Putamen (tissue), 1 donor: Measurements from ENCODE around the gene CLNK.
"Not testable (repeated sequence)": the region's sequence is repeated elsewhere in the genome, so short reads cannot be mapped to it uniquely, and the experiment has no call there.

ENCODE experiments used
- DNase-seq: peaks from one replicate; pipeline ENCODE4 v3.0.0-alpha.2; 2016; ENCODE audit warnings: low spot score

Gene CLNK

DNA sequence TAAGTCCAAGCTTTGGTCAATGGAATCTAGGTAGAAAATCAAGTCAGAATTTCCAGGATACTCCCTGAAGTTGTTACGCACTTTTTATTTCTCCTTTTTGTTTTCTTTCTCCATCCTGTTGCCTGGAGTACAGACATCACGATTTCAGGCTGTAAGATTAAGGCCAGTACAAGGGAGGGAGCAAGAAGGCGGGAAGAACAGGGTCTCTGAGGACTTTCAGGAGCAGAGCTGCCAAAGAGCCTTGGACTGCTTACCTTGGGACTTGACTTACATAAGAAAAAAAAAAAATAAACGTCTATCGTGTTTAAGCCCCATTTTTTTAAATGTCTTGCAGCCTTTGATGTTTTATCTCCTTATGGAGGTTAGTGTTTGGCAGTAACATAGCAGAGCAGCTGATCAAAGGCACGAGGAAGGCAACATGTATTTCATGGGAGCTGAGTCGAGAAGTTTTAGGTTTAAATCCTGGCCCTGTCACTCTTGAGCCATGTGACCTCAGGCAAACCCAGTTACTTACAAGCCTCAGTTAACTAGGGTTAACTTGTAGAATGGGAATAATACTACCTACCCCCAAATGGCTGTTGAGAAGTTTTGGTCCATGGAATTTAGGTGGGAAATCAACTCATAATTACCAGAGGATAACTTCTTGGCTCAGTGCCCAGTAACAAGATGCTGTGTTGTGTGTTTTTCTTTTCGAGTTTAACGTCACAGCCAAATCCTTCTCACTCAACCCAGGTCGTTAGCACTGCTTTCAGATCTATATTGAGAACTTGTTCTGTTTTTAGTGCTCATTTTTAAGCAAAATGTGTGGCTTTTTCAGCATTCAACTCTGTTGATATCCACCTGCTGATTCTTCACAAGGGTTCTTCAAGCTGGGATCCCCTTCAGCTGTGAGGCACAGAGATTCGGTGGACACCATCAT lies 106.8 kb downstream of the CLNK start:
- DNase-seq: no peak

DNA sequence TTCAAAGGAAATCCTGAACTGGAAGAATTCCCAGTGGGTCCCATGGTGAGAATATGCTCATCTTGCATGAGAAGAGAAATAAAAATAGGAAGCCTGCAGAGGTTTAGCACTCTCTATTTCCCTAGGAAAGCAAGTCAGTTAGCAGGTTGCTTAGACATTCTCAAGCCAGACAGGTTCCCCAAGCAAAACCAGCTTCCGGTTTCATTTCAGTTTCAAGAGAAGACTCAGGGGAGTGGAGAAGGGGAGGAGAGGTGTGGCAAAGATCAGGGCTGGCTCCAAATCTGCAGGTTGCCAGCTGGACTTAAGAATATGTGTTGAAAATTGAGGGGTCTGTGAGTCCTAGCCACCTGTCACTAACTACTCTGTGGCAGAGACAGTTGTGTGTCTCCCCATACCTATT lies 107.5 kb downstream of the CLNK start:
- DNase-seq: no peak

DNA sequence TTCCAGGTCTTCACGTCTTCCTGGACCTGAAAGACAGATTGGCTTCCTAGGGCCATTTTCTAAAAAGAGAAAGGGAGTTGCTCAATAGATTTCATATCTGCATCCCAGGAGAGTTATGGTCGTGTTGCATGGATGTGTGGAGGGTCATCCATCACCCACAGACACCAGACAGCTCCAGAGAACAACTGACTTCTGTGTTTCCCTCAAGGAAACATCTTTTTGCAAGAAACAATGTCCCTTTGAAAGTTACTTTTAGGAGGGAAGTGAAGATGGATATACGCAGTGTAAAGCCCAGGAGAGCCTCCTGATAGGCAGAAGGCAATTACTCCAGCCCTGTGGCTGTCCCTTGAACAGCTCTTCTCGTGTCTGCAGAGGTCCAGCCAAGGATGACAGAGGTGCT lies 108.3 kb downstream of the CLNK start:
- DNase-seq: no peak

DNA sequence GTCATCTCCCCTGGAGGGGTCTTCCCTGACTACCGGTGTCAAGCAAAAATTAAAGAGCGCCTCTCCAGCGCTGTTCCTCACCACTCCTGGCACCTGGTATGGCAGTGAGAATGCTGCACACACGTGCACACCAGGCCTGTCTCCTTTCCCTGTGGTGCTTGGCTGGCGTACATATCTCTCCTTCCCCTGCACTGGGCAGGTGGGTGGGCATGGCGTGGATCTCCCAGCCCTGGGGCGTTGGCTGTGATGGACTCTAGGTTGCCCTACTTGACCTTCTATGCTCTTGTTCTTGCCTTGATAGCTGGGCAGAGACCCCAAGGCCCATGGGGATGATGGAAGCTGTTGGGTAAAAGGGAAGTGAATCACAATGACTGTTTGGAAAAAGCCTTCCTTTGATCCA lies 109.2 kb downstream of the CLNK start:
- DNase-seq: no peak

DNA sequence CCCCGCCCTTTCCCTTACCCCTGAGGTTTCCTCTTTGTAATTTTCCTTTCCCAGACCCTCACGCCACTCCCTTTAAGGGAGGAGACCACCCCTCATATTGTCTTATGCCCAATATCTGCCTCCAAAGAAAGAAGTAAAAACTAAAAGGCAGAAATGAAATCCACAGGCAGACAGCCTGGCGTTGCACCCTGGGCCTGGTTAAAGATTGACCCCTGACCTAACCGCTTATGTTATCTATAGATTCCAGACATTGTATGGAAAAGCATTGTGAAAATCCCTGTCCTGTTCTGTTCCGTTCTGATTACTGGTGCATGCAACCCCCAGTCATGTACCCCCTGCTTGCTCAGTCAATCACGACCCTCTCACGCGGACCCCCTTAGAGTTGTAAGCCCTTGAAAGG lies 110.0 kb downstream of the CLNK start:
- DNase-seq: not testable (repeated sequence)

DNA sequence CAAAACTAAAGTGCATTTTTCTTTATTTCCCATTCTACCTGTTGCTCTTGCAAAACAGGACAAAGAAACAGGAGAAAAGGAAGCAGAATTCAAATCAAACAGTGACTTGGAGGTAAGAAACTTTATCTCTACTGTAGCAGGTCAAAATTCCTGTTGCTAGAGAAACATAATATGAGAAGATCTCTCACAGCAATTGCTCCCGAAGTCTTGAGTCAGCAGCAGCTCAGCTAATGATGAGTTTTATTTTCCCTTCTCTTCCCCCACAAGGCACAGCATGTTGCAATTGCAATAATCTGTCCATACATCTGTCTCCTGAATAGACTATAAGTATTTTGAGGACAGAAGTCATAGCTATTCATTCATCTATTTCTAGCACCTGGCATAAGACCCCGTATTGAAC lies 112.7 kb downstream of the CLNK start:
- no peak for DNase-seq

DNA sequence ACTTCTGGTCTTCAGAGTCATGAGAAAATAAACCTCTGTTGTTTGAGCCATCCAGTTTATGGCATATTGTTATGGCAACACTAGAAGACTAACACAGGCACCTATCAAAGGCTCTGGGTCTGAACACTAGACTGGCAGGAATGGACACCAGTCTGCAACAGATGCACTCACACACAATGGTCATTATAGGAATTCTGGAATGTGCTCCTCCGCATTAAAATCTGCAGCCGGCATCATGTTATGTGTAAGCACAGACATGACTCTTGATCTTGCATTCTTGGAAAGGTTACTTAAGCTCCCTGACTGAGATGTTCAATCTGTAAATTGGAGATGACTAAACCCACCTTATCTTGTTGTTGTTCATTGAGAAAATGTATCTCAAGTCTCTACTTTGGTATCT lies 115.1 kb downstream of the CLNK start:
- no peak for DNase-seq

DNA sequence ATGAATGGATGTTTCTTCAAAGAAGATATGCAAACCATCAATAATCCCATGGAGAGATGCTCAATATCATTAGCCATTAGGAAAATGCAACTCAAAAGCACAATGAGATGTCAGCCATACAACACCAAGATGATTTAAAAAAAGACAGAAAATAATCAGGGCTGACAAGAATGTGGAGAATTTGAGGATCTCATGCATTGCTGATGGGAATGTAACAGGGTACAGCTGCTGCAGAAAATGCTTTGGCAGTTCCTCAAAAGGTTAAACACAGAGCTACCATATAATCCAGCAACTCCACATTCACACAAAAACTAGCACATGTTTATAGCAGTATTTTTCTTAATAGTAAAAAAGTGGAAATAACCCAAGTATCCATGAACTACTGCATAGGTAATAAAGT lies 116.8 kb downstream of the CLNK start:
- no peak for DNase-seq

DNA sequence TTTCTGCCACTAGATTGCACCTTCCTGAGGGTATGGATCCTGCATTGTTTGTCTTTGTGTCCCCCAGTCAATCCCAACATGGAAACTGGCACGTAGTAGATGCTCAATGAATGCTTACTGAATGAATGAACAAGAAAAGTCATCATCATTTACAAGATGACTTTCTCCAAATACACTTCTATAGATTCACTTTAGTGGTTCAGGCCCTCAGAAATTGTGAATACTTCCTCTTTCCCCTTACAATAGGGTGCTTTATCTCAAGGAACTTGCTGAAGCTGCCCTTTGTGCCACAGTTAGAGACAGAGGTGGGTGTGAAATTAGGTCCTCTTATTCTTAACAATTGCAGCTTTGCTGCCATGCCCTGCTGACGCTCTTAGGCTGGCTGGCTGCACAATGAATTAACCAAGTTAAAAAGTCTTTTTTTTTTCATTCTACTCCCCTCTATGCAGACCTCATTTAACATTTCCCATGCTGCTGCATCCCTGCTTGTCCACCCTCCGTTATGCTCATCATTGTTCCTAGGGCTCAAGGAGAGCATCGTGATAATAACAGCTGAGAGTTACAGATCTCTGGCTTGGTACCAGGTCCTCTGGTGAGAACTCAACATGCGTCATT lies 119.3 kb downstream of the CLNK start:
- no peak for DNase-seq

DNA sequence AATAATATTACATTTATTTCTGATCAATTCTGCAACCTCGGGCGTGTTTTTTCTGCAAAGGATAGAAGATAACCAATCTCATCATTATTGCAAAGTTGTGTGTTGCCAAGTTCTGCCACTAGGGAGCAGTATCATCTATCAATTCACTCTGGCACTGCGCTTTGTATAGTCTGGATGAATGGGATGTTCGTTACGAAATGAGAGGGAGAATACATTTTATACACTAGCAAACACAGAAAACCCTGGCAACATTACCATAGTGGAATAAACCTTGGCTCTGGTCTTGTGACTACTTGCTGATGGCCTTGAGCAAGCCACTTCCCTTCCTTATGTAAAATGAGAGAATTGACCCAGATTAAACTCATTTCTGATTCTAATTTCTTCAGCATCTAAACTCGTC lies 129.9 kb downstream of the CLNK start:
- peak; percentile 47 for DNase-seq

DNA sequence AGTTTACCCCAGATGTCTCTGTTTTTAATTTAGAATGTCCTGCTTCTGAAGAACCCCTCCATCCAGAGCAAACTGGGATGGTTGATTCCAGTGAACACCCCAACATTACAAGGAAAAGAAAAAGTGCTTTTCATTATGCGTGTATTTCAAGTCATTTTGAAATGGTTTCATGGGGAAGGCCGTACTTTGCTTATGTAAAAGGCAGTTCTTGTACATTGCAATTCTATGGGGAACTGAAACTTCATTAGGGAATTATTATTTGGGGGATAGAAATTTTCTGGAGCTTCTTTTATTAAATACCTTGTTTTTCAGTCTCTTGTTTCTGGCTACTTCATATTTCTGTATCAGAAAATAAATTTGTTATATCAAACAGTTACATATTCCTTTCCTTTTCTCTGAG lies 130.4 kb downstream of the CLNK start:
- no peak for DNase-seq

DNA sequence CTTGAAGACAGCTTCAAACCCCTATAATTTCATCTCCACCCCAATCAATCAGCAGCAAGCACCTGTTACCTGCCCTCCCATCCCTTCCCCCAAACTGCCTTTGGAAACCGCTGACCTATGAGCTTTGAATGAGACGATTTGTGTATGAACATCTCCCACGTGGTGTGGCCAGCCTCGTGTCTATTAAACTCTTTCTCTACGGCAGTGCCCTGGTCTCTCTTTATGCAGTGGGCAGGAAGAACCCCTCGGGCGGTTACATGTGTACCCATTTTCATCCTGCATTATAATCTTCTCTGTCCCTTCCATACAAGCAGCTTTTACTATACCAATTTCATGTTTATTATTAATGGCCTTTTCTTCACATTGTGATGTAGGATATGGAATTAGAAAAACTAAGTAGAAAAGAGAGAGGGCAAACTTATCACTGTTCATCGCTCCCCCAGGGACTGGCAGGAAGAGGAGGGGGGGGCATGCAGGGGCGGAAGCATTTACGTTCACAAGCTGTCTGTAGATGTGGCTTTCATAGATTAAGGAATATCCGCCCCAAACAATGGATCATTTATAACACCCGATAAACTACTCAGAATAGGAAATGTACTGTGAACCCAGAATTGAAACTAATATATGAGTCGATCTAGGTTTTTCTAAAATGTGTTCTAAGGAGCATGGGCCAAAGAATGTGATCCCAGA lies 131.8 kb downstream of the CLNK start:
- DNase-seq: no peak

DNA sequence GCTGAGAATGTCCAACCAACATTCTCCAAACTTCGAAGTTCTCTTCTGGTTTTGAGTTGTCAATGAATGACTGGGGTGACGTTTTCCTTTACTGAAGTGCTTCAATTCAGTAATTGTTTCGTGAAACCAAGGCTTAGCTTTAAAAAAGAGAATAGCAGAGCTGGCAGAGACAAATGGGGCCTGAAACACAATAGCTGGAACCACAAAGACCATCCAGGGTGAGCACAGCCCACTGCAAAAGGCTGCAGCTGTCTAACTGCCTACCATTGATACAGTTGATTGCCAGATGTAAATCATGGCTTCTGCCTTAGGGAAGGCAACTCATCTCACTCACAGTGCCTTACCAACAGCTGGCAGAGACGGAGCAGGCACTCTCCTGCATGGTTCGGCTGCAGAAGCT lies 148.7 kb downstream of the CLNK start:
- no peak for DNase-seq

DNA sequence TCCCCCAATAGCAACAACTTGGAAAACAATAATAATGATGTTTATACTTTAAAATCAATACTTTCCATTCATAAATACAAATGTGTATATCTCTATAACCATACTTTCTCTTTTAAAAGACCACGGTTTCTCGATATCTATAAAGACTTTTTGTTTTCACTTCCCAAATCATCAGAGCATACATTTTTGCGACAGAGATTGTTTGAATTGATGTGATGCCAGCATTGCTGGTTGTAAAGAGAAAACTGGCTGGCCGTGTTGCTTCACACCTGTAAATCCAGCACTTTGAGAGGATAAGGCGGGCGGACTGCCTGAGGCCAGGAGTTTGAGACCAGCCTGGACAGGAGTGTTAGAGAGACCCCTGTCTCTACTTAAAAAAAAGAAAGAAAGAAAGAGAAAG lies 149.7 kb downstream of the CLNK start:
- DNase-seq: no peak

DNA sequence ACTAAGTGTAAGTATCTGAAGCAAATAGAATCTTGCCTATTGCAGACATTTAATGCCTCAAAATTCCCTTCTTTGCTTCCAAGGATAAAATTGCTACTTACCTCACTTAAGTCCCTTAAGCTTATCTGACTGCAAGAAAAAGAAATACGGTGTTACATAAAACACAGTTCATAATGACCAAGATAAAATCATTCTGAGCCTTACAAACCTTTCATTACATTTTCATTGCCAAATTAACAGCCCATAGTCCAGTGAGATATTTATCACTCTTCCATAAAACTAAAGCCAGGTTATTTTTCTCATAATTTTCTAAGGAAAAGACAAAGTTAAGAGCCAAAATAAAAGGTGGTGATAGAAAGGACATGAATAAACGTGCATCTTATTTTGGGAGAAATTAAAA lies 152.4 kb downstream of the CLNK start:
- no peak for DNase-seq

DNA sequence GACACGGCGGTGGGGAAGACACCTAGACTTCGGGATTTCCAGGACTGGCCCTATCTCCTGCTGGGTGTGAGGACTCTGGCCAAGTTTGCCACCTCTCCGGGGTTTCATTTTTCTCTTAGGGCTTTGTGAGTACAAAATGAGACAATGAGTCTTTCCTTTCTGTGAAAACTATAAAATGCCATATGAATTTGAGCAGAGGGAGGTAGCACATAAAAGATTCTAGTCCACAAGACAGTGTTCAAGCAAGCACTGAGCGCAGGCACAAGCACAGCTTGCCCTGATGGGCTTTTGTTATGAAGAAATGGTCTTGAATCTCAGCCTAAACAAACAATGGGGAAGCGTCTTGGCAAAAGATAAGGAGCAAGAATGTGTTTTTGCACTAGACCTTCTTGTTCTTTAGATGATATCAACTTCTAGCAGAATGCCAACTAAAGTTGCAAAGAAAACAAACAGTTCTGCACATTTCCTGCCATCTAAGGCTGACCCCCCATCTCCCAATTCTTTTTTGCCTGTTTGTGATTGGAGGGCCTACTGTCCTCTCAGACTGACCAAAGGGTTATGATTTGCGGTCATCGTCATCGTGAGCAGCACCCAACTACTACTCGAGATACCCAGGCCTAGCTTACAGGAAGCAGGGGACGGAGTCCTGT lies 154.3 kb downstream of the CLNK start:
- DNase-seq: peak; percentile 0

DNA sequence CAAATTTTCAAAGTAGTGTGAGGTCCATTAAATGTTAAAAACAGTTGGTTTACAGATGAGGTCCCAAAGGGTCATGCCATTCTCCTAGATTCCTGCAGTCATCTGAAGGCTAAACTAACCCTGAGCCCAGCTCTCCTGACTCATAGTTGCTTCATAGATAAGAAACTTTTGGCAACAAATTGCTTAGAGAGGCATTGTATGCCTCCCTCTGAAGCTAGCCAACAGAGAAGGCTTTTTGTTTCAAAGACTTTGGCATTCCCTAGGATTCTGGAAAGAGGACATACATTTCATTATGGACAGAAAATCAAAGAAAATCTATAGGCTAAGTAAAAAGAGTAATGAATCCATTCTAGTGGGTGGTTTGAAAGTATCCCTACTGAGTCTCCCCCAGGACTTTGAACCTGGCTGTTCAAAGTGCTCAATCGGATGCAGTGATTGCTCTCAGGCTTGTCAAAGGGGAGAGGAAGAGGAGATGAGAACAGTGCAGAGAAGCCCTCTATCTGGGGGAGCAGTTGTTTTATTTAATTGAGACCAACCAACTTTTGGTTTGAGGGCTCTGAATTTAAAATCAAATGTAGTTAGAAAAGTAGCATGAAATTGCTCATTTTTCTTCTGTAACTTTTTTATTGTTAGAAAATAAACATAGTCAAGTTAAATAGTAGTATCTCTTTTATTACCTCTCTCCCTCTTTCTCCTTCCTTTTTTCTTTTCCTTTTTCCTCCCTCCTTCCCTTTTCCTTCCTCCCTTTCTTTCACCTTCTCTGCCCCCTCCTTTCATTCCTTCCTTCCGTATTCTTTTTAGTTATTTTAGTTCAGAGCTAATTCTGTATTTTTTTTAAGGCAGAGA lies 155.1 kb downstream of the CLNK start:
- no peak for DNase-seq

DNA sequence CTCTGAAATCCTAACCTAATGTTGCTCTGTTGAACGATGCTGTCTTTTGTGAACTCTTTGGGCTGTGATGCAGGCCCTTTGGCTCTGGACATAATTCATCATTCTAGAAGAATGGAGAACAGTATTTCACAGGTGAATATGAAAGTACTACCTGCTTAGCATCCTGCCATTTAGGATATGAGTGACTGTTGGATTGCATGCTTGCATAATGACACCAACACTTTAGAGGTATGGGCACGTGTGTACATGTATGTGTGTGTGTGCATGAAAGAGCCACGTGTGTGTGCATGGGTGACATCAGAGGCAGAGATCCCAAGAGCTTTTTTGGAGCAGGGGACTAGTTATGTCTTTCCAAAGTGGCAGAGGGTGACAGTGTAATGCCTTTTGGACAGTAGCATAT lies 157.1 kb downstream of the CLNK start:
- no peak for DNase-seq

DNA sequence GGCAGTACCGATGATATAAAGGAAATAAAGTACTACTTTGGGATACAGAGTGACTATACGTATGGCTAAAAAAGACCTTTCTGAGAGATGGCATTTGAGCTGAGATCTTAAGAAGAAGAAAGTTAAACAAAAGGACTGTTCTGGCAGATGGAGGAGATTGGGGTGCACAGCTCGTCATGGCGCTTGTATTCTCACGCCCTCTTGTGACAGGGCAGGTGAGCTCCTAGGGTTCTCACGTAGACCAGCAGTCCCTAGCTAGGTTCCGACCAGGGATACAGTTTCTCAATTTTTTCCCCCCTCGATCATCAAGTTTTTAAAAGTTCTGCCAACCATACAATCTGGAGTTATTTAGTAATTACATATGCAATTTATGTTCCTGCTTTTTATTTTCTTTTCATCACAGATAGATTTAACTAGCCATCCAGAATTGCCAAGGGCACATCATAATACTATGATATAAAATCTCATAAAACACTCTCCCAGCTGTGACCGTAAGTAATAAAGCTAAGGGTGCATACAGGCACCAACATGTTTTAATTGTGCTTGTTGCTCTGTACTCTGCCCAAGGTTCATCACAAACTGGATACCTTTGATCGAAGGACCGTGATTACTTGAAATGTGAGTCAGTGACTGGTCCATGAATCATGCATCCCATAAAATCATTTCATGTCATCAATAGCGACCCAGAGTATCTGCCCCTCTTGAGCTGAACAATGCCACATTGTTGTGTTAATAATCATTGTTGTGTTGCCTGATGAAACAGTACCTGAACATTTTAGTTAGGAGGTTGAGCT lies 157.9 kb downstream of the CLNK start:
- DNase-seq: no peak

DNA sequence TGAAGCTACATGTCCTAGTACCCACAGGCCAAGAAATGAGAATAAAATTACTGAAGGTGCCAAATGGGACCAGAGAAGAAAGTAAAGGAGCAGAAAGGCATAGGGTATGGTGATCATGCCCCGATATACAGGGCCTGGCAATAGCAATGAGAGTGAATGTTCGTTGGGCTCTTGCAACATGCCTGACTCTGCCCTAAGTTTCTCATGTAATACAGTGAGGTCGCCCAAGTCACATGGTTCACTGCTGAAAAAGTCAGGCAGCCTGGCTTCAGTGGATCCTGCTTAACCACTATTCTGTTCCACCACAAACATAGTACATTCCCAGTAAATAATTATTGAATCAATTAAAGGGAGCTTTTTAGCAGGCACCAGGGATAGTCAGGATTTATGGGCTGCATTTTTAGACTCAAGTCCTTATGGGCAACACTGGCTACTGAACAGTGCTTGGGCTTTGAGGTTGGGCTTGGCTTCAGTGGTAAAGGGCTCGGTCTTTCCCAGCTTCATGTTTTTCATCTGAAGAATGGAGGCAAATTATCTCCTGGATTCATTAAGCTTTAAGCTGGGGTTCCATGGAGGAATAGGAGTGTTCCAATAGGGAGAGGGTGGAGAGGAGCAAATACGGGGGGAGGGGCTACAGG lies 160.3 kb downstream of the CLNK start:
- no peak for DNase-seq
